ELF-1 (cell line): ENCODE results near the gene GHRHR.

Experiments used
- DNase-seq: peaks from one replicate; pipeline ENCODE4 v3.0.0-alpha.2; 2016; ENCODE audit warnings: low read depth, low spot score

GHRHR gene

DNA sequence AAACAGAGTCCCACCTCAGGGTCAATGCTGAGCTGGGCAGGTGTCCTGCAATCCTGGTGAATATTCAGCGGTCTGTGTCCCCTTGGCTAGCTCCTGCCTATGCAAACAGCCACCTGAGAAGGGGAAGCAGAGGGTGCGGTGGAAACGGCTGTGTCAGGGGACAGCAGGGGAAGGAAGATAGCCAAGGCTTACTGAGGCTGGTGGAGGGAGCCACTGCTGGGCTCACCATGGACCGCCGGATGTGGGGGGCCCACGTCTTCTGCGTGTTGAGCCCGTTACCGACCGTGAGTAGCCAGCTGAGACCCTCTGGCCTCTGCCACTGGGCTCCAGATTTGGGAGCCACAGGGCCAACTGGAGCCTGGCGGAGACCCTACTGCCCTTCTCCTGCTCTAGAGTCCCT lies at the start of gene GHRHR:
TSS of gene GHRHR (plus strand) at position 112 of the 400 bp plus-strand sequence. CDS start at position 228, 116 bp downstream.
- DNase-seq = no peak

DNA sequence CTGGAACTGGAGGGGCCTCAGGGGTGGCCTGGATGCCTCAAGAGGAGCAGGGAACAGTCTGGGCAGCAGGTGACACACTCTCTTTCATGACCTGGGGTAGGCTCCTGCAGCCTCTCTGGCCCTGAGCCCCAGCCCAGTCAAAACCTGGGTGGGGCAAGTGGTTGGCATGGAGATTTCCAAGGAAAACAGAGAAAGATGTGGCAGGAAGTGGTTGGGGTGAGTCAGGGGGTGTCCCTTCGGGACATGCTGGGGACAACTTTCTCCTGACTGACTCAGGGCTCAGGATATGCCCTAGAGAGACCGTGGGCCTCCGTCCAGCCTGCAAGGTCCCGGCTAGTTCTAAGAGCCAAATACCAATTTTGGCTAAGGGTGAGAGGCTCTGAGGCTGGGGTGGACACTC lies 49.2 kb upstream of the GHRHR start:
- DNase-seq = no peak

GRCh38 chr7:30915005-30915601 lies 48.6 kb upstream of the GHRHR start:
- peak; percentile 65 for DNase-seq

- DNase-seq = no peak
These were observed 48.0 kb upstream of the GHRHR start for GRCh38 chr7:30915751-30916150.

DNA sequence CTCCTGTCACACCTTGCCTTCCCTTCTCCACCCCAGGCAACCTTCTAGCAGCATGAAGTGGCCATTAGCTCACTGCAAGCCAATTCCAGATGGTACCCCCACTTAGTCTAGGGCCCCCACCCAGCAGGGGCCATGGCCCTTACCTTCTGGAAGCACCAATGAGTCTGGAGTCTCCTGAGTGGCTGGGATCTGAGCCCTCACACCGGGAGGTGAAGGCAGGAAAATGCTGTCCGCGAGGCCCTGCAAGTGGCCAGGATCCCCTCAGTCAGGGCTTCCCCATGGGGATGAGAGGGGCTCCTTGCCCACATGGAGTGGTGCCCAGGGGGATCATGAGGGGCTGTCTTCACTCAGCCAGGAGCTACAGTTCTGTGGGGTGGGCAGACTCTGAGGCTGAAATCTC lies 47.5 kb upstream of the GHRHR start:
- DNase-seq = no peak

DNA sequence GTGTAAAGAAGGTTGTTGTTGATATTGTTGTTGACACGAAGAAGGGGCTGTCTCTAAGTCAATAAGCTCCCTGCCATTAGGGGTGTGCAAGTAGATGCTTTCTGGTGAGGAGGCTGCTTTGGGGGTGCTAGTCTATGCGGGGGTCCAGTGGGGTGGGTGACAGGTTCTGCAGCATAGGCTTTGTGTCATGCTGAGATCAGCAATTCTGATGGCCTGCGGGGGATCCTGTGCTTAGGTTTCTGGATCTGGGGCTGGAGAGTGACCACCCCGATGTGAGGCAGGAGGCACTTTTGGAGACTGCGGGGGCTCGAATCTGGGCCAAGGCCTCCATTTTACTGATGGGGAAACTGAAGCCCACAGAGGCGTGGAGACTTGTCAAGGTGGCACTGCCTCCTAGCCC lies 47.0 kb upstream of the GHRHR start:
- no peak for DNase-seq

- no peak for DNase-seq
These were observed 46.4 kb upstream of the GHRHR start for GRCh38 chr7:30917216-30917893.

DNA sequence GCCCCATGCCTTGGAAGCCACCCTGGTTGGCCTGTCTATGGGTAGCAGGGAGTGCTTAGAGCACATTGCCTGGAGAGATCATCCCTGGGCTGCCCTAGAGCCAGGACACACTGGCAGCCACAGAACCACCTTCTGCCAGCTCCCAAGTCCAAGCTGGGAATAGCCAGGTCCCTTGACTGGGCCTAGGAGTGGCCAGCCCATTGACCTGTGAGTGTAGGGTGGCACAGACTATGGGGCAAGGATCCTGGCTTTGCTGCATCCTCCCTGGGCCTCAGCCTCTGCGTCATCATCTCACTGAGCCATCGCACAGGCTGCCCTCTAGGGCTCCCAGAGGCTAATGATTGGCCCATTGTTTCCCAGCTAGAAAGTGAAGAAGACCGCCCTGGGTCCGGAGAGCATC lies 45.1 kb upstream of the GHRHR start:
- DNase-seq = no peak

GRCh38 chr7:30920021-30920583 lies 43.7 kb upstream of the GHRHR start:
- no peak for DNase-seq

DNA sequence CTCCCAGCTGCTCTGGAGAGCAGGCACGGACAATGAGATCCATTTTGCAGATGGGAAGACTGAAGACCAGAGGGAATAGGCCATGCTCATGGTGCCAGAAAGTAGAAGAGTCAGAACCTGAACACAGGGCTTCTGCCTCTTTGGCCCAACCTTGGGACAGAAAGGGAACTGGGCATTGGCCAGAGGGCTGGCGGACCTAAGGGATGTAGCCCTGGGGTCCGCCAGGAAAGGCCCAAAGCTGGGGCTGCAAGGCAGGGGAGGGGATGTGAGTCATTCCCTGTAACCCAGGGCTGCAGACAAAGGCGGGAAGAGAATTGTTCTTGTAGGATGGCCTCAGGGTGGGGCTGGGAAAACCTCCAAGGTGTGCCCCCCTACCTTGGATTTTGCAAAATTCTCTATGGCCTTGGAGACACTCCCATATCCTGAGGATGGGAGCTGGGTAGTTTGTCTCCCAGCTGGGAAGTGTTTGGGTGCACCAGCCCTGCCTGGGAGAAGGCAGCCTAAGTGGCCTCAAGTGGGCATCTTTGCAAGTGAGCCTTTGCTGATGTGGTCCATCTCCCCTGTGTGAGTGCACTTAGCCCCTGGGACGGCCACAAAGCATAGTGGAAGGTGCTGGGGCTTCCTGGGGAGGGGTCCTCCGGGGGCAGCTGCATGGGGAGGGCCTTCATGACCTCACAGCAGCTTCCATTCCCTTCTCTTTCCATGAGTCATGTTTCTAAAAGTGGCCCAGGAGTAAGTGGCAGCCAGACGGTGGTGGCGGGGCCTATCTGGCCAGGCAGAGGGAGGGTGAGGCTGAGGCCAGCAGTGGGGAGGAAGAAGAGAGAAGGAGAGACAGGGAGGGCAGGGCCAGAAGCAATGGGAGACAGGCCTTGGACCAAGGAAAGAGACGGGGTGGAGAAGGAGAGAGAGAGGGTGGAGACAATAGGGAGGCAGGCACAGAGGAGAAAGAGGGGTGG lies 42.9 kb upstream of the GHRHR start:
- DNase-seq = no peak

DNA sequence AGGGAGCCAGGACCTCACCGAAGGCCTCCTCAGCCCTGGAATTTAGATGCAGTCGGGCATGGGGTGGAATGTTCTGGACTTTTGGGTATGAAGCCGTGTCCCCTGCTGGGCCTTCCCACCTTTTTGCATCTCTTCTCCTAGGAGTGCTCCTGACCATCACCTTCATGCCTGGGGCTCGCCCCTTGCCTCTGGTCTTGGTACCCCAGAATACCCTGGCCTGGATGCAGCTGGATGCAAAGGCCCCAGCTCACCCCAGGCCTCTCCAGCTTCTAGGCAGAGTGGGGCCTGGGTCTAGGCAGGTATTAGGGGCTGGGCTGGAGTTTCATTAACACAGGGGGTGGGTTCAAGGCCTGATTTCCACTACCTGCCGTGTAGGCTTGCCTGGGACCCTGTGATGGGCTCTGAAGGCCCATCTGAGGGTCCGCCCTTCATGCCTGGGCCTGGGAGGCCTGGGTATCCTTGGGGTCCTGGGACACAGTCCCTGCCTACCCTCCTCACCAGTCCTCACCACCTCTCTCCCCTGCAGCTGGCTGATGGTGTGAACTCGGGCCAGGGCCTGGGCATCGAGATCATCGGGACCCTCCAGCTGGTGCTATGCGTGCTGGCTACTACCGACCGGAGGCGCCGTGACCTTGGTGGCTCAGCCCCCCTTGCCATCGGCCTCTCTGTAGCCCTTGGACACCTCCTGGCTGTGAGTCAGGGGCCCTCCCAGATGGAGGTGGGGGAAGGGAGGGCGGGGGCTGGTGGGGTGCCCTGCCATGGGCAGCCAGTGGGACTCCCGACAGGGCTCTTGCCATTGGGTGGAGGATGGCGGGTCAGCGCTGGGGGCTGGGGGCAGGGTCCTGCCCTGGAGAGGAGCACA lies 42.0 kb upstream of the GHRHR start:
- no peak for DNase-seq

GRCh38 chr7:30922596-30922995 lies 41.2 kb upstream of the GHRHR start:
- peak; percentile 1 for DNase-seq

DNA sequence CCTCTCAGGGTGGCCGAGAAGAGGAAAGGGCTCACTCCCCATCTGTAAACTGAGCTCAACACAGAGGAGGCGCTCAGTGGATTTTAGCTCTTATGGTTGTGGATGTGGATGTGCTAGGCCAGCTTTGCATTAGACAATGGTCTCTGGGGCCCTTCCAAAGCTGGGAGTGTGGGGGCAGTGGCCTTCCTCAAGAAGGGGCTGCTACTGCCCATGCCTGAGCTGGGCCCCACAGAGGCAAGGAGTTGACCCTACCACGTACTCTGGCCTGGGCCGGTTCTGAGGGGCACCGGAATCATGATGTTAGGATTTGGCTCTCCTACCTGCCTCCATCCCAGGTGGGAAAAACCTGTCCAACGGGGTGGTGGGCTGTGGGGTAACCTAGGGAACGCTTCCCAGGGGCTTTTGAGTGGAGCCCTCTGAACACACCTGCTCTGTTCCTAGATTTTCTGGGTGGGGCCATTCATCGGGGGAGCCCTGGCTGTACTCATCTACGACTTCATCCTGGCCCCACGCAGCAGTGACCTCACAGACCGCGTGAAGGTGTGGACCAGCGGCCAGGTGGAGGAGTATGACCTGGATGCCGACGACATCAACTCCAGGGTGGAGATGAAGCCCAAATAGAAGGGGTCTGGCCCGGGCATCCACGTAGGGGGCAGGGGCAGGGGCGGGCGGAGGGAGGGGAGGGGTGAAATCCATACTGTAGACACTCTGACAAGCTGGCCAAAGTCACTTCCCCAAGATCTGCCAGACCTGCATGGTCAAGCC lies 40.6 kb upstream of the GHRHR start:
- DNase-seq = peak; percentile 0

GRCh38 chr7:30923774-30924413 lies 39.9 kb upstream of the GHRHR start:
- DNase-seq = peak; percentile 0

- no peak for DNase-seq
These were observed 39.1 kb upstream of the GHRHR start for GRCh38 chr7:30924624-30925023.

DNA sequence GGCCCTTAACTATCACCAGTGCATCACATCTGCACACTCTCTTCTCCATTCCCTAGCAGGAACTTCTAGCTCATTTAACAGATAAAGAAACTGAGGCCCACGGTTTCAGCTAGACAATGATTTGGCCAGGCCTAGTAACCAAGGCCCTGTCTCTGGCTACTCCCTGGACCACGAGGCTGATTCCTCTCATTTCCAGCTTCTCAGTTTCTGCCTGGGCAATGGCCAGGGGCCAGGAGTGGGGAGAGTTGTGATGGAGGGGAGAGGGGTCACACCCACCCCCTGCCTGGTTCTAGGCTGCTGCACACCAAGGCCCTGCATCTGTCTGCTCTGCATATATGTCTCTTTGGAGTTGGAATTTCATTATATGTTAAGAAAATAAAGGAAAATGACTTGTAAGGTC lies 38.6 kb upstream of the GHRHR start:
- DNase-seq = no peak

- DNase-seq = peak; percentile 1
These were observed 37.8 kb upstream of the GHRHR start for GRCh38 chr7:30925913-30926312.

GRCh38 chr7:30926313-30926712 lies 37.4 kb upstream of the GHRHR start:
- DNase-seq = peak; percentile 0

- peak; percentile 0 for DNase-seq
These were observed 36.7 kb upstream of the GHRHR start for GRCh38 chr7:30927040-30927439.

DNA sequence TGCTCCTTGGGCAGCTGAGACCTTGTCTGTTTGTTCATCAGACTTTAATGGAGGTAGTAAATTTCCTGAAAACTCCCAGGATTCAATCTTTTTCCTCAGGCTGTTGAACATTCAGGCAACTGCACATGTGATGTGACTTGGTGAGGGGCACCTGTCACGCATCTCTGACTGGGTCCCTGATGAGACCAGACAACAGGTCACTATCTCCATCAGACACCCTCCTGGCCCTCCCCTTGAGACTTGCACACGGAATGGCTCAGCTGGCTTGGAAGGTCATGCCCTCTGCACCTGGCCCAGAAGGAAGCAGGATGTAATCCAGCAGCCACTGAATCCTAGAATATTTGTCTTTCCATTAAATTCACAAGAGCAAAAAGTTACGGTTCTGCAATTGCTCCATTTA lies 36.2 kb upstream of the GHRHR start:
- no peak for DNase-seq
